Keratinocyte (primary cell): Measurements from ENCODE around the gene PDS5B.

ENCODE experiments used
- EZH2 ChIP-seq: IDR thresholded peaks from one replicate; pipeline ENCODE4 v1.6.1; 2012; ENCODE audit warnings: inconsistent platforms, mild to moderate bottlenecking, low read length, moderate library complexity
- TF ChIP-seq, protein P1 (sequence below), 3 experiments: IDR thresholded peaks in 1 of 3; conservative IDR thresholded peaks in 1 of 3; optimal IDR thresholded peaks in 1 of 3; 2 replicates in 2 of 3; 3 replicates in 1 of 3; pipeline versions ENCODE3 to v1.5.1; 2011; ENCODE audit warnings: low read length in 3 of 3, mild to moderate bottlenecking in 3 of 3, moderate library complexity in 2 of 3, control low read depth in 1 of 3, inconsistent platforms in 1 of 3; ENCODE audit not compliant: insufficient read depth in 2 of 3; ENCODE audit errors: extremely low read depth in 1 of 3

DNA sequence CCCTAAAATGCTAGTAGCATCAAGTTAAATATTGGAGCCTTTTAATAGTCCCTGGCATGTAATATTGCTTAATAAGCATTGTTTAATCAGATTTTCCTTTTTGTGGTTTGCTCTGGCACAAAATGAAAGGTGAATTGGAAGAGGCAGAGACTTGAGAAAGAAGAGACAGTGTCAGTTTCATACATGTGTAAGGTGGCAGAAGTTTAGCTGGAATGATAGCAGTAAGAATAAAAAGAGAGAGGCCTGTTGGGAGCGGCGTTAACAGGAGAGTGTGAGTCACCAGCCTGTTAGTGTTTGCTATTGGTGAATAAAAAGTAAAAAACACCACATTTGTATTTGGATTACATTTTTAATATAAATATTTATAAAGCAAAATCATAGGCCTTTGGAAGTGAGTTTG lies 145.3 kb downstream of the PDS5B start:
- TF ChIP-seq, protein P1, sequence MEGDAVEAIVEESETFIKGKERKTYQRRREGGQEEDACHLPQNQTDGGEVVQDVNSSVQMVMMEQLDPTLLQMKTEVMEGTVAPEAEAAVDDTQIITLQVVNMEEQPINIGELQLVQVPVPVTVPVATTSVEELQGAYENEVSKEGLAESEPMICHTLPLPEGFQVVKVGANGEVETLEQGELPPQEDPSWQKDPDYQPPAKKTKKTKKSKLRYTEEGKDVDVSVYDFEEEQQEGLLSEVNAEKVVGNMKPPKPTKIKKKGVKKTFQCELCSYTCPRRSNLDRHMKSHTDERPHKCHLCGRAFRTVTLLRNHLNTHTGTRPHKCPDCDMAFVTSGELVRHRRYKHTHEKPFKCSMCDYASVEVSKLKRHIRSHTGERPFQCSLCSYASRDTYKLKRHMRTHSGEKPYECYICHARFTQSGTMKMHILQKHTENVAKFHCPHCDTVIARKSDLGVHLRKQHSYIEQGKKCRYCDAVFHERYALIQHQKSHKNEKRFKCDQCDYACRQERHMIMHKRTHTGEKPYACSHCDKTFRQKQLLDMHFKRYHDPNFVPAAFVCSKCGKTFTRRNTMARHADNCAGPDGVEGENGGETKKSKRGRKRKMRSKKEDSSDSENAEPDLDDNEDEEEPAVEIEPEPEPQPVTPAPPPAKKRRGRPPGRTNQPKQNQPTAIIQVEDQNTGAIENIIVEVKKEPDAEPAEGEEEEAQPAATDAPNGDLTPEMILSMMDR (optimal IDR thresholded peaks at IDR 0.05 in 1 of 3, IDR thresholded peaks at IDR 0.05 in 1 of 3, conservative IDR thresholded peaks at IDR 0.05 in 1 of 3; ENCODE audit: extremely low read depth in 1 of 3, insufficient read depth in 2 of 3, low read length in 3 of 3) = no peak
- TF ChIP-seq EZH2 = no peak
